ENCODE results near the gene REEP1. TPM values are rescaled to one million over a fixed set of nuclear protein-coding genes. Genes with fewer than 3 reads are reported as not detected.

Gene REEP1
- polyA plus RNA-seq, 4 donors, result 5.9 to 16.8 (median 8.8) TPM

GRCh38 chr2:86171295-86171694, 166.1 kb downstream of the REEP1 start:
- Histone ChIP-seq H3K4me3 (ENCODE audit: low read depth in 1 of 3, low read length in 3 of 3) (no peak overlapping the region), H3K4me1 (ENCODE audit: control insufficient read depth in 3 of 3, insufficient read depth in 2 of 3, low read depth in 1 of 3, low read length in 2 of 3) (no peaks in the 10 kb centered on the region), H3K27ac (ENCODE audit: low read depth in 1 of 3, low read length in 2 of 3) (no peak overlapping the region), H3K27me3 (ENCODE audit: control insufficient read depth in 3 of 3, insufficient read depth in 3 of 3, low read length in 3 of 3) (no peaks in the 10 kb centered on the region), H3K9me3 (ENCODE audit: control insufficient read depth in 2 of 2, insufficient read depth in 1 of 2, low read depth in 1 of 2, low read length in 1 of 2) (no peaks in the 10 kb centered on the region), H3K36me3 (ENCODE audit: control insufficient read depth in 3 of 3, insufficient read depth in 2 of 3, low read depth in 1 of 3, low read length in 3 of 3) (peaks cover 11 to 29% (median 17%) of the 10 kb centered on the region in 3 donors)
- FAIRE-seq (no peak), DNase-seq (no peak)
- 81 to 85% (median 85%) methylated on average over 3 of the region's 3 CpGs for WGBS, 3 donors

GRCh38 chr2:86170449-86170848, 167.0 kb downstream of the REEP1 start:
- FAIRE-seq, result no peak
- no peak for DNase-seq
- no peak overlapping the region for H3K27ac ChIP-seq (ENCODE audit: low read depth in 1 of 3, low read length in 2 of 3)
- no peak overlapping the region for H3K4me3 ChIP-seq (ENCODE audit: low read depth in 1 of 3, low read length in 3 of 3)
- H3K36me3 ChIP-seq (ENCODE audit: control insufficient read depth in 3 of 3, insufficient read depth in 2 of 3, low read depth in 1 of 3, low read length in 3 of 3), result peaks cover 11 to 35% (median 15%) of the 10 kb centered on the region in 3 donors
- 91 to 98% (median 92%) methylated on average over 4 of the region's 4 CpGs for WGBS, 3 donors
- no peaks in the 10 kb centered on the region for H3K27me3 ChIP-seq (ENCODE audit: control insufficient read depth in 3 of 3, insufficient read depth in 3 of 3, low read length in 3 of 3)
- H3K4me1 ChIP-seq (ENCODE audit: control insufficient read depth in 3 of 3, insufficient read depth in 2 of 3, low read depth in 1 of 3, low read length in 2 of 3), result no peaks in the 10 kb centered on the region
- H3K9me3 ChIP-seq (ENCODE audit: control insufficient read depth in 2 of 2, insufficient read depth in 1 of 2, low read depth in 1 of 2, low read length in 1 of 2), result no peaks in the 10 kb centered on the region

Other genes starting within 250 kb of the REEP1 start
- gene POLR1A, start 231.7 kb downstream of the REEP1 start, polyA plus RNA-seq, result 10 to 100 TPM in 1 of 4 donors, 1 to 10 TPM in 3; 1.4 to 12.6 (median 5.4) TPM
- 10 to 100 TPM; 14.1 to 86.1 (median 25.0) TPM for gene PTCD3, start 231.4 kb downstream of the REEP1 start, polyA plus RNA-seq
- 10 to 100 TPM; 69.2 to 82.1 (median 72.0) TPM for gene IMMT, start 142.2 kb downstream of the REEP1 start, polyA plus RNA-seq
- 10 to 100 TPM; 44.7 to 78.5 (median 71.9) TPM for gene MRPL35, start 138.2 kb downstream of the REEP1 start, polyA plus RNA-seq
- 10 to 100 TPM; 13.5 to 51.2 (median 35.7) TPM for gene KDM3A, start 103.7 kb upstream of the REEP1 start, polyA plus RNA-seq
- 100 to 1,000 TPM; 107 to 125 (median 119) TPM for gene CHMP3, start 225.8 kb upstream of the REEP1 start, polyA plus RNA-seq

Data from small intestine (tissue), 7 donors.